Fibroblast of skin of right biceps (primary cell): ENCODE data around the gene STRA6.
"Not testable (repeated sequence)": the region's sequence is repeated elsewhere in the genome, so short reads cannot be mapped to it uniquely, and the experiment has no call there.

ENCODE experiments used
- DNase-seq: peaks from one replicate; pipeline ENCODE4 v3.0.0-alpha.2; 2013

STRA6 gene

GRCh38 chr15:74179101-74179841, 23.3 kb downstream of the STRA6 start:
- peak; percentile 83 for DNase-seq

- no peak for DNase-seq
These were observed 24.1 kb downstream of the STRA6 start for GRCh38 chr15:74178326-74179100.

GRCh38 chr15:74176262-74177214, 26.0 kb downstream of the STRA6 start:
- peak; percentile 44 for DNase-seq

GRCh38 chr15:74175271-74176191, 27.1 kb downstream of the STRA6 start:
- no peak for DNase-seq

- no peak for DNase-seq
These were observed 27.7 kb downstream of the STRA6 start for GRCh38 chr15:74174958-74175253.

- DNase-seq = peak; percentile 75
These were observed 28.2 kb downstream of the STRA6 start for GRCh38 chr15:74174219-74174957.

GRCh38 chr15:74173380-74174218, 29.0 kb downstream of the STRA6 start, which contains the start of gene ISLR:
Gene ISLR, plus strand, starts transcription at chr15:74173710. Its CDS starts 1,149 bp downstream, at chr15:74174859.
- DNase-seq = peak; percentile 85

- DNase-seq = peak; percentile 74
These were observed 29.7 kb downstream of the STRA6 start for GRCh38 chr15:74172701-74173379.

- no peak for DNase-seq
These were observed 30.5 kb downstream of the STRA6 start for GRCh38 chr15:74171965-74172541.

GRCh38 chr15:74170875-74171578, 31.6 kb downstream of the STRA6 start:
- DNase-seq = no peak

GRCh38 chr15:74170071-74170844, 32.3 kb downstream of the STRA6 start:
- DNase-seq = no peak

GRCh38 chr15:74168711-74169126, 33.9 kb downstream of the STRA6 start:
- DNase-seq = no peak

GRCh38 chr15:74167891-74168331, 34.7 kb downstream of the STRA6 start:
- DNase-seq = no peak

- no peak for DNase-seq
These were observed 37.1 kb downstream of the STRA6 start for GRCh38 chr15:74165461-74165860.

GRCh38 chr15:74162195-74162536, 40.4 kb downstream of the STRA6 start:
- DNase-seq = not testable (repeated sequence)

GRCh38 chr15:74160390-74160789, 42.2 kb downstream of the STRA6 start:
- DNase-seq = not testable (repeated sequence)

GRCh38 chr15:74159773-74160172, 42.8 kb downstream of the STRA6 start:
- DNase-seq = no peak
